ENCODE data around the gene EN2.

Gene EN2

DNA sequence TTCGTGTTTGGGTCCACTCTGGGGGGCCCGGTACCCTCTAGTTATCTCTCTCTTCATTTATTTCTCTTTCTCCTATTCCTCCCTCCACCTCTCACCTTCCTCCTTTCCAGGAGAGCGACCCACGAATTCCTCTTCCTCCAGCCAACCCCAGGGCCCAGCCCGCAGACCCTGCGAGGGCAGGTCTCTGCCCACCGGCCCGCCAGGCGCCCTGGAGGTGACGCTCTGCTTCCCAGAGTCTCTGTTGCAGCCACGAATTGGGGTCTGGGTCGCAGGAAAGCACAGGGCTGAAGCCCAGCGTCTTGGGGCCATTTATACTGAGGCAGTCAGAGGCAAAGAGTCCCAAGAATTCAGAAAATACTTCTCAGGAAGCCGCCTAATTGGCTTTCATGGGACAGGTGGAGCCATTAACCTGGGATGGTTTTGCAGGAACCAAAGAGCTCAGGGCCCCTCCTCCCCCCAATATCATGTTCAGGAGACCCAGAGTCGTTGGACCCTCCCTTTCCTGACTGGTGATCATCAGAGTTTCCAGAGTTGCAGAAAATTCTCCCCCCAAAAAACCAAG lies 2.7 kb upstream of the EN2 start:
- no peak overlapping the region for H3K4me3 ChIP-seq (ENCODE audit: low read length)
- peaks cover 18% of the 10 kb centered on the region for H3K4me1 ChIP-seq (ENCODE audit: control insufficient read depth, insufficient read depth, low read length)
- H3K36me3 ChIP-seq (ENCODE audit: control insufficient read depth, insufficient read depth, low read length): no peaks in the 10 kb centered on the region
- H3K9ac ChIP-seq (ENCODE audit: low read length): no peak overlapping the region
- peaks cover 96% of the 10 kb centered on the region for H3K27me3 ChIP-seq (ENCODE audit: control insufficient read depth, insufficient read depth, low read length)
- peaks cover 4% of the 10 kb centered on the region for H3K9me3 ChIP-seq (ENCODE audit: control insufficient read depth, low read length)

DNA sequence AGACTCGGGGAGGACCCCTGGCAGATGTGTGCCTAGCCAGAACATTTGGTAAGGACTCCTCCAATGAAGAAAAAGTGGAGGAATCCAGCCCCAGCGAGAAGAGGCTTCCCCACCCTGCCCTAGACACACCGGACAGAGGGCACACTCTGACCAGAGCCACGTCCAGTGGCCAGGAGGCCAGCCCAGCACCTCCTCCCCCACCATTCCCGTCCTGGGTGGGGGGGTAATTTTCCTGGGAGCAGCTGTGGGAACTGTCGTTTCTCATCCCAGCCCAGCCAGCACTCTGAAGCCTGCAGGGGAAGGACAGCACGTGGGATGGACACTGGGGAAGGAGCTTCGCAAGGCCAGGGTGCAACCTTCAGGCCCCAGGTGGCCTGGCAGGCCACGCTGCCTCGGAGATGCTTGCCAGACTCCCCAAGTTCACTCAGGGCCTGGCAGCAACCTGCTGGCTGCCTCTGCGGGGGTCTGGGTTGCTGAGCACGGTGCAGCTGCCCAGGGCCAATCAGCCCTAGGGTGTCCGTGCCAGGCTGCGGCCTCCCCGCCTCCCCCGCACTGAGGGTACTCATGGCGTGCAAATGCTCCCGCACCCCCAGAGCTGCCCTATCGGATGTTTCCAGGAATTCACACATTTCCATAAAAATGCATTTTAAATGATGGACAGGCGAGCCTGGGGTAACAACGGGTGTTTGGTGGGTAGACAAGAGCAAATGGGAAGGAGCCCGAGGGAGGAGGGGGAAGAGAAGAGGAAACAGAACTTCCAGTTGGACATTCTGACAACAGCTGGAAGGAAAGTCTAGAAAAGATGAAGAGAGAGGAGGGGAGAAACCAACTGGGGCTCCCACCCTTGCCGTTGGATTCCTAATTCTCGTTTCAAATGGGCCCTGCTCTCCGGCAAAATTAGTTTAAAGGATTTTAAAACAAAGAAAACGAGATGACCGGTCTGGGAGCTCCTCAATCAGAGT lies 1.9 kb upstream of the EN2 start:
- H3K36me3 ChIP-seq (ENCODE audit: control insufficient read depth, insufficient read depth, low read length): no peaks in the 10 kb centered on the region
- H3K4me1 ChIP-seq (ENCODE audit: control insufficient read depth, insufficient read depth, low read length): peaks cover 18% of the 10 kb centered on the region
- H3K9ac ChIP-seq (ENCODE audit: low read length): no peak overlapping the region
- no peak overlapping the region for H3K4me3 ChIP-seq (ENCODE audit: low read length)
- peaks cover 96% of the 10 kb centered on the region for H3K27me3 ChIP-seq (ENCODE audit: control insufficient read depth, insufficient read depth, low read length)
- H3K9me3 ChIP-seq (ENCODE audit: control insufficient read depth, low read length): peaks cover 4% of the 10 kb centered on the region

DNA sequence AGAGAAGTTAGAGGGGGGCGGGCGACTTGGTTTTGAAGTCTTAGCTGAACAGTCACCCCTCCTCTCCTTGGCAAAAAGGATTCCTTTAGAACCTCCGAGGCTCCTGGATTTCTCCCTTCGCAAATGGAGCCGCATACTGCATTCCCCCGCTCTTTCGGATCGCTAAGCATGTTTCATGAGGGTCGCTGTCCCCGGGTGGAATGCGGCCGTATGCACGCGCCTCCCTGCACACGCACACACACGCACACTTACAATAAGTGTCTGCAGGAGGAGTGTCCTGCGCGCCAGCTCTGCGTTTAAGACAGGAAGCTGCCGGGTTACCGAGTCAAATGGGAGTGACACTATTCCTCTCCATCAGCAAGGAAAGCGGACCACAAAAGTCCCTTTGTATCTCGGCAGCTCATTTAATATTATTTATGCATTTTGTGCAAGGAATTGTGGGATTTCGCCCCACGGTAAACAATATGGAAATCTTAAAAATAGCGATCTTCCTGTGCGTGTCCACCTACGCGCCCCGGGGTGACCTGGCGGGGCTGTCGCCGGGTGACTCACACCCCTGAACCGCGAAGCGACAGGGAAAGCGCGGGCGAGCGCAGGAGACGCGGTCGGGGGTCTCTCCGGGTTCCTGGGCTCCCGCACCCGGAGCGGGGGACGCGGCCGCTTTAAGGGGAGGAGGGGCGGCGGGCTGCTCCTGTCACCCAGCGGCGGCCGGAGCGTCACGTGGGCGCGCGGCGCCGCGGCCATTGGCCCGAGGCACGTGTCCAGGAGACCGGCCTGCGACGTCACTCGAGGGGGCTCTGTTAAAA lies 988 bp upstream of the EN2 start:
- Histone ChIP-seq H3K4me1 (ENCODE audit: control insufficient read depth, insufficient read depth, low read length) (peaks cover 18% of the 10 kb centered on the region), H3K27me3 (ENCODE audit: control insufficient read depth, insufficient read depth, low read length) (peaks cover 96% of the 10 kb centered on the region)

DNA sequence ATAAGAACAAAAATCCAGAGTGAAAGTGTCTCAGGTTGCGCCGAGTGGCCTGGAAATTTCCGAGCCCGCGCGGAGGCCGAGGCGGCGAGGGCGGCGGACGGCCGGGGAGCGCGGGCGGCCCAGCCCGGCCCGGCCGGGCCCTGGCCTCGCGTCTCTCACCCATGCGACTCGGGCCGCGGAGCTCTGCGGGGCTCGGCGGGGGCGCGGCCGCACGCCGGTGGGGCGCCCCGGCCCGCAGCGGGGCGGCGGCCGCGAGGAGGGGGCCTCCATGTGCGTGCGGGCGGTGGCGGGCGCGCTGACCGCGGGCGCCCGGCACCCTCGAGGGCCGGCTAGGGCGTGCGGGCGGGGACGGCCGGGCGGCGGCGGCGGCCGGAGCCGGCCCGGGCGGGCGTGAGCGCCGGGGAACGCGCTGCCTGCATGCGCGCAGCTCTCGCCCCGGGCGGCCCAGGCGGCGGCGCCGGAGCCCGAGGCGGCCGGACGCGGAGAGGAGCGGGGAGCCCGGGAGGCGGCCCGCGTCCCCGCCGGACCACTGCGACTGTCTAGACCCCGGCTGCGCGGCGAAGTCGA lies 302 bp upstream of the EN2 start:
- Histone ChIP-seq H3K9ac (ENCODE audit: low read length) (no peak overlapping the region), H3K9me3 (ENCODE audit: control insufficient read depth, low read length) (peaks cover 4% of the 10 kb centered on the region), H3K27me3 (ENCODE audit: control insufficient read depth, insufficient read depth, low read length) (peaks cover 96% of the 10 kb centered on the region), H3K4me1 (ENCODE audit: control insufficient read depth, insufficient read depth, low read length) (peaks cover 18% of the 10 kb centered on the region), H3K36me3 (ENCODE audit: control insufficient read depth, insufficient read depth, low read length) (no peaks in the 10 kb centered on the region), H3K4me3 (ENCODE audit: low read length) (no peak overlapping the region)

More for the DNA sequence above, 988 bp upstream of the EN2 start:
- peak overlapping the region; percentile 19 for H3K4me3 ChIP-seq (ENCODE audit: low read length)
- no peaks in the 10 kb centered on the region for H3K36me3 ChIP-seq (ENCODE audit: control insufficient read depth, insufficient read depth, low read length)
- H3K9me3 ChIP-seq (ENCODE audit: control insufficient read depth, low read length): peaks cover 4% of the 10 kb centered on the region
- H3K9ac ChIP-seq (ENCODE audit: low read length): no peak overlapping the region

DNA sequence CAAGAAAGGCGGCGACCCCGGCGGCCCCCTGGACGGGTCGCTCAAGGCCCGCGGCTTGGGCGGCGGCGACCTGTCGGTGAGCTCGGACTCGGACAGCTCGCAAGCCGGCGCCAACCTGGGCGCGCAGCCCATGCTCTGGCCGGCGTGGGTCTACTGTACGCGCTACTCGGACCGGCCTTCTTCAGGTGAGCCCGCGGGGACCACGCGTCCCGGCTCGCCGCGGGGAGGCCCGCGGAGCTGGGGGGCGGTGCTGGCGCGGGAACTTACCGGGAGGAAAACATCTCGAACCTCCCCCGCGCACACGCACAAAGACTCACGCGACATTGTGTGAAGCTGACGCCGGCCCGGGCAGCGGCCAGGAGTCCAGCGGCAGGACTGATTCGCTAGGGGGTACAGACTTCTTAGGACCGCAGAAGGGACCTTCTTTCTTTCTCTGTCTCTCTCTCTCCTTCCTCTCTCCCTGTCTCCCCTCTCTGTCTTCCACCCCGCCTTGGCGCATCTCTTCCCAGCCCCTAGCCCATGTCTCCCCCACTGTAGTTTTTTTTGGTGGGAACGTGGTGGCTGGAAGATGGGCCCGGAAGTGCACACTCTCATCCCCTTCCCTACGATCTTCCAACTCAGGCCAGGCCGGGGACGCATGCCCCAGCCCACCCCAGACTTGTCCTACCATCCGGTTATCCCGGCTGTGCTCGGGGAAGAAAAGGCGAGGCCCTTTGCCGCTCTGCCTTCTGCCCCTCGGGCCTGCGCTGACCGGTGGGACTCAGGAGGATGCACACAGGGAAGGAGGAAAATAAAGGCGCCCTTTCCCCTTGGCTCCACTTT lies 1.2 kb downstream of the EN2 start:
- H3K4me1 ChIP-seq (ENCODE audit: control insufficient read depth, insufficient read depth, low read length): peaks cover 18% of the 10 kb centered on the region
- H3K9ac ChIP-seq (ENCODE audit: low read length): no peak overlapping the region
- peaks cover 96% of the 10 kb centered on the region for H3K27me3 ChIP-seq (ENCODE audit: control insufficient read depth, insufficient read depth, low read length)
- no peaks in the 10 kb centered on the region for H3K36me3 ChIP-seq (ENCODE audit: control insufficient read depth, insufficient read depth, low read length)
- no peak overlapping the region for H3K4me3 ChIP-seq (ENCODE audit: low read length)
- peaks cover 4% of the 10 kb centered on the region for H3K9me3 ChIP-seq (ENCODE audit: control insufficient read depth, low read length)

DNA sequence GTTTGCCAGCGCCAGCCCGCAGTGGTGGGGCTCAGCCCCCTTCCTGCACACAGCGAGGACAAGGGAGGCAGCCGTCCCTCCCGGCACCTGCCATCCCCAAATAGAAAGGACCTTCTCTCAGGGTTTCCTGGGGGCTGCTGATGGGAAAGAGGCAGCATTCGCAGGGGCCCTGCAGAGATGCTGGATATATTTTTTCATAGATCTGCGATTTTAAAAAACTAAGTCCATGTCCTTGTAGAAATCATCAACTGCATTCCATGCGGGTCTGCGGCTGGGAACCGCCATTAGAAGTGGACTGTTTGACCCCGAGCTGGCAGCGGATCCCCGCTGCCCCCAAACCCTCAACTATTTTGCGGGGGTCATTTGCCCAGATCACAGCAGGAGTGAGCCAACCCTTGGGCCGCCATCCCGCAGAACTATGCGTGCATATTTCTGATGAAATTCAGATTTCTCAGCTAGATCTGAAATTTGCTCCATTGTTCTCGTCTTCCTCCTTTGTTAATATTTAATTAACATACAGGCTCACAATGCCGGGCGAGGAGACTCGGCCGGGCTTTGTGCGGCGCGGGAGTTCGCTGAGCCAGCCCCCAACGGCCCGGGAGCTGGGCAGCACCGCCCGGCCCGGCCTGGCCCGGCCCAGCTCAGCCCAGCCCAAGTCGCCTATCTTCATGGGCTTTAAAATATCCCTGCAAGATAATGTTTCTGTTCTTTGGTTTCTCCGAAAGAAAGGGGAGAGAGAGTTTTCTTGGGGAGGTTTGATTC lies 2.0 kb downstream of the EN2 start:
- Histone ChIP-seq H3K9me3 (ENCODE audit: control insufficient read depth, low read length) (peaks cover 4% of the 10 kb centered on the region), H3K27me3 (ENCODE audit: control insufficient read depth, insufficient read depth, low read length) (peaks cover 96% of the 10 kb centered on the region), H3K4me3 (ENCODE audit: low read length) (no peak overlapping the region), H3K36me3 (ENCODE audit: control insufficient read depth, insufficient read depth, low read length) (no peaks in the 10 kb centered on the region), H3K4me1 (ENCODE audit: control insufficient read depth, insufficient read depth, low read length) (peaks cover 18% of the 10 kb centered on the region), H3K9ac (ENCODE audit: low read length) (no peak overlapping the region)

DNA sequence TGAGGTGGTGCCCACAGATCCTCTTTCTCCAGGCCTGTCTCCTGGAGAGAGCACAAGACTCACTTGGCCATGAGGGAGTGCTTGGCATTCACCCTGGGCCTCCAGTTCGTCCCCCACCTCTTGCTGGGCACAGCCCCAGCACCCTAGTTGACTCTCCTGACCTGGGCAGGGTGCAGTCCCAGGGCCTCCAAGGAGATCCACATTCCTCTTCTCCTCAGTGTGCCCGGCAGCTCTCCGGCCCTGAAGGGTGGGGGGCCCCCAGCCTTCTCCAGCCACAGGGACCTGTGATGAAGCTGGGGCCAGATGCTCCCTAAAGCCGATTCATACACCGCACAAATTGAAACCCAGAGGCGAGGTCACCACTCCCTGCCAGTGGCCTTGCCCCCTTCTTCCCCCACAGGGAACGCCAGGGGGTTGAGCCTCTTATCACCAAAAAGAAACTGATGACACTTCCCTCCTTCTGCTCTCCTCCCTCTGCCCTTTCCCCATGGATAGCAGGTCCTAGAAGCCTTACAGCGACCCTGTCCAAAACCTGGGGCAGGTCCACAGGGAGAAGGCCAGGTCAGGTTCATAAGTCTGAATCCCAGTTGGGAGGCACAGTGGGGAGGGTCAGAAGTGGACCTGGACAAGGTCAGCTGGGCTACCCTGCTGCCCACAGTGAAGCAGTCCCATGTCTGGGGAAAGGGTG lies 3.1 kb downstream of the EN2 start:
- Histone ChIP-seq H3K4me1 (ENCODE audit: control insufficient read depth, insufficient read depth, low read length) (peaks cover 18% of the 10 kb centered on the region), H3K36me3 (ENCODE audit: control insufficient read depth, insufficient read depth, low read length) (no peaks in the 10 kb centered on the region), H3K27me3 (ENCODE audit: control insufficient read depth, insufficient read depth, low read length) (peaks cover 96% of the 10 kb centered on the region), H3K4me3 (ENCODE audit: low read length) (no peak overlapping the region), H3K9ac (ENCODE audit: low read length) (no peak overlapping the region), H3K9me3 (ENCODE audit: control insufficient read depth, low read length) (no peaks in the 10 kb centered on the region)

DNA sequence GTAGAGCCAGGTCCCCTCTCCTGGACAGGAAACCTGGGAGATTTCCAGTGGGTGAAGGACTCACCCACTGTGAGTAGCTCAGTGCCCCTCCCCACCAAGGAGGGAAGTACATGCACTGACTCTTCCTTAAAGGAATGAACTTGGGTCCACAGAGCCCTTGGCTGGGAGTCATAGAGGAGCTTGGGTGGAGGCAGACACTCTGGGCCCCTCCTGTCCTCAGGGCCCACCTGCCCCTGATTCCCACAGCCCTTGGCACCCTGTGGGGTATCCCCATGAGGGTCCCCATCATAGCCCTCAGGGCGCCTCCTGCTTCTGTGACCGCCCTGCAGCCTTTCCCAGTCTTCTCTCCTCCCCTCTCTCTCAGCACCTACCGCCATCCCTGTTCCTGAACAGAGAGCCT lies 3.7 kb downstream of the EN2 start:
- H3K4me3 ChIP-seq (ENCODE audit: low read length): no peak overlapping the region
- H3K36me3 ChIP-seq (ENCODE audit: control insufficient read depth, insufficient read depth, low read length): no peaks in the 10 kb centered on the region
- no peak overlapping the region for H3K9ac ChIP-seq (ENCODE audit: low read length)
- peaks cover 96% of the 10 kb centered on the region for H3K27me3 ChIP-seq (ENCODE audit: control insufficient read depth, insufficient read depth, low read length)
- peaks cover 20% of the 10 kb centered on the region for H3K4me1 ChIP-seq (ENCODE audit: control insufficient read depth, insufficient read depth, low read length)
- no peaks in the 10 kb centered on the region for H3K9me3 ChIP-seq (ENCODE audit: control insufficient read depth, low read length)

DNA sequence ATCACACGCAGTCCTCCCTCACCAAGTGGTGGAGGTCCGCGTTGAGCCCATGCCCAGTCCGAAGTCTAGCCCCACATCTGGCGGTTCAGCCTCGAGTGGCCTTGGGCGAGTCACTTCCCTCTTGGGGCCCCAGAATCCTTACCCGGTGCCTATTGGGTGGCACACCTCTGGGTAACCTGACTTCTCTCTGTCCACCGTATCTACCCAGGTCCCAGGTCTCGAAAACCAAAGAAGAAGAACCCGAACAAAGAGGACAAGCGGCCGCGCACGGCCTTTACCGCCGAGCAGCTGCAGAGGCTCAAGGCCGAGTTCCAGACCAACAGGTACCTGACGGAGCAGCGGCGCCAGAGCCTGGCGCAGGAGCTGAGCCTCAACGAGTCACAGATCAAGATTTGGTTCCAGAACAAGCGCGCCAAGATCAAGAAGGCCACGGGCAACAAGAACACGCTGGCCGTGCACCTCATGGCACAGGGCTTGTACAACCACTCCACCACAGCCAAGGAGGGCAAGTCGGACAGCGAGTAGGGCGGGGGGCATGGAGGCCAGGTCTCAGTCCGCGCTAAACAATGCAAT lies 4.3 kb downstream of the EN2 start:
- Histone ChIP-seq H3K4me3 (ENCODE audit: low read length) (no peak overlapping the region), H3K9me3 (ENCODE audit: control insufficient read depth, low read length) (no peaks in the 10 kb centered on the region), H3K4me1 (ENCODE audit: control insufficient read depth, insufficient read depth, low read length) (peaks cover 18% of the 10 kb centered on the region), H3K9ac (ENCODE audit: low read length) (no peak overlapping the region), H3K27me3 (ENCODE audit: control insufficient read depth, insufficient read depth, low read length) (peaks cover 96% of the 10 kb centered on the region), H3K36me3 (ENCODE audit: control insufficient read depth, insufficient read depth, low read length) (no peaks in the 10 kb centered on the region)

DNA sequence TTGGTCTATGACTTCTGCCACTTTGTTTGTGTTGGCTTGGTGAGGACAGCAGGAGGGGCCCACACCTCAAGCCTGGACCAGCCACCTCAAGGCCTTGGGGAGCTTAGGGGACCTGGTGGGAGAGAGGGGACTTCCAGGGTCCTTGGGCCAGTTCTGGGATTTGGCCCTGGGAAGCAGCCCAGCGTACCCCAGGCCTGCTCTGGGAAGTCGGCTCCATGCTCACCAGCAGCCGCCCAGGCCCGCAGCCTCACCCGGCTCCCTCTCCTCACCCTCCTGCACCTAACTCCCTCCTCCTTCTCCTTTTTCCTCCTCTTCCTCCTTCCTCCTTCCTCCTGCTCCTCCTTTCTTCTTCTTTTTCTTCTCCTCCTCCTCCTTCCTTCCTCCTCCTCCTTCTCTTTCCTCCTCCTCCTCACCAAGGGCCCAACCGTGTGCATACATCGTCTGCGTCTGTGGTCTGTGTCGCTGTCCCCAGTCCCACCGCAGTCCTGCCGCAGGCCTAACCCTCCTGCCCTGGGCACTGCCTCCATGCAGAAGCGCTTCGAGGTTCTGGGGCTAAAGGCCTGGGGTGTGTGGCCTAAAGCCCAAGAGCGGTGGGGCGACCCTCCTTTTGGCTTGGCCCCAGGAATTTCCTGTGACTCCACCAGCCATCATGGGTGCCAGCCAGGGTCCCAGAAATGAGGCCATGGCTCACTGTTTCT lies 5.3 kb downstream of the EN2 start:
- Histone ChIP-seq H3K9me3 (ENCODE audit: control insufficient read depth, low read length) (no peaks in the 10 kb centered on the region), H3K27me3 (ENCODE audit: control insufficient read depth, insufficient read depth, low read length) (peaks cover 100% of the 10 kb centered on the region), H3K9ac (ENCODE audit: low read length) (no peak overlapping the region), H3K36me3 (ENCODE audit: control insufficient read depth, insufficient read depth, low read length) (no peaks in the 10 kb centered on the region), H3K4me3 (ENCODE audit: low read length) (no peak overlapping the region), H3K4me1 (ENCODE audit: control insufficient read depth, insufficient read depth, low read length) (peaks cover 21% of the 10 kb centered on the region)
